GM21390 (cell line): ENCODE results near the gene ASCC3.
A peak's percentile ranks its signal among the peaks of the same experiment; 100 is the strongest.
"Not testable (repeated sequence)": the region's sequence is repeated elsewhere in the genome, so short reads cannot be mapped to it uniquely, and the experiment has no call there.

Source experiments
- ATAC-seq: cut with Tn5 transposase; IDR thresholded peaks from one replicate; pipeline ENCODE4 v1.9.1; 2021; ENCODE audit not compliant: unreplicated experiment

Gene ASCC3

DNA sequence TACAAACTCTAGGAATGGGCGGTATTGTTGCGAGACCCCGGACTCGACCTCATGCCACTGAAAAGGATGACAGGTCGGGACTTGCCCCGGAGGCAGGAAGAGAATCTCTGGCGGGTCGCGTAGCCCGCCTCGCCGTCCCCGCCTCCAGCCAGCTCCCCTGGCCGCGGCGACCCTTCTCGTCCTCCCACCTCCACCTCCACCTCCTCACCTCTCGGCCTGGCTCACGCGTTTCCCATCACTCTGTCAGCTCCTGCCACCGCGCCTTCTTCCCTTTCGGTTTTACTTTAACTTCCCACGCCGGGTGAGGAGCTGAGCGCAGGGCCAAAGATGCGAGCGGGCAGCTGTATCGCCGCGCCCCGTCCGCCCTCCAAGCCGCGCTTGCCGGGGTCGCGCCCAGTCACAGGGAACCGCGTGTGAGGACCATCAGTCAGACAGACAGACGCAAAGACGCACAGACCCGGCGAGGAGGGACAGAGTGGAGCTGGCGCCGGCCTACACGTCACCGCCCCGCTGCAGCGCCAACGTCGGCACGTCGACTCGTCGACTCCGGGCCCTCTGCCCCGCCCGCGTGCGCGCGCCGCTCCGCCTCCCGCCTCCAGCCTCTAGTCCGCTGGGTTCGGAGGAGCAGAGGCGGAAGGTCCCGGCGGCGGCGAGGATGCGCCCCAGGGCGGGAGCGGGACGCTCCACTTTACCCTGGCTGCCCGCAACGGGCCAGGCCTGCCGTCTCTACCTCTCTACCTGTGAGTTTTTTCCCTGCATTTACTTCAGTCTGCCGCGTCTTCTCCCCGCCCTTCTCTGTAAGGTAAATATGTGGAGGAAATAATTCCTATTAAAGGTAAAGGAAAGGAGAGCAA, at the start of gene ASCC3:
ASCC3 (minus strand) TSS at position 477 of the 854 bp plus-strand sequence. CDS start 13,332 bp downstream, outside the sequence.
- peak; percentile 97 for ATAC-seq

- no peak for ATAC-seq
Measured at GRCh38 chr6:100925749-100926148, 44.6 kb upstream of the ASCC3 start.

- ATAC-seq = no peak
Measured at GRCh38 chr6:100924534-100925227, 43.6 kb upstream of the ASCC3 start.

- no peak for ATAC-seq
Measured at GRCh38 chr6:100923481-100924165, 42.5 kb upstream of the ASCC3 start.

DNA sequence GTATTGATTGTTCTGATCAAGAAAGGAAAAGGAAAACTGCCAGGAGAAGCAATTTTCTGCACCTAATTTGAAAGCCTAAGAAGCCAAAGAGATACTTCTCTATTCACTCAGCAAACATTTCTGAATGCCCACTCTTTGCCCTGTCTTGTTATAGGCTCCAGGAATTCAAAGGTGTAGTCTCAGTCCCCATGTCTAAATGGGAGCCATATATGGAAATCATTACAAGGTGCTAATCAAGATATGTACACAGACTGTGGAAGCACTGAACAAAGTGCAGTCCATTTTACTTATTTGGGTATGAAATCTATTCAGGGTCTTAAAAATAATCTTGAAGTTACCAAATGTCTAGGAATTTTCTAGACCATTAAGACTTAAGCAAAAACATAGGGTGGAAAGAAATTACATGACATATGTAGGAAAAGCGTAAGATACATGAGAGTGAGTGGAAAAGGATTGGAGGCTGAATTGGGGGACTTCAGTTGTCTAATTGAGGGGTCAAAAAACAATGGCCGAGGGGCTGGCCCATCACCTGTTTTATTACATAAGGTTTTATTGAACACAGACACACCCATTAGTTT, 39.0 kb upstream of the ASCC3 start:
- ATAC-seq = no peak

DNA sequence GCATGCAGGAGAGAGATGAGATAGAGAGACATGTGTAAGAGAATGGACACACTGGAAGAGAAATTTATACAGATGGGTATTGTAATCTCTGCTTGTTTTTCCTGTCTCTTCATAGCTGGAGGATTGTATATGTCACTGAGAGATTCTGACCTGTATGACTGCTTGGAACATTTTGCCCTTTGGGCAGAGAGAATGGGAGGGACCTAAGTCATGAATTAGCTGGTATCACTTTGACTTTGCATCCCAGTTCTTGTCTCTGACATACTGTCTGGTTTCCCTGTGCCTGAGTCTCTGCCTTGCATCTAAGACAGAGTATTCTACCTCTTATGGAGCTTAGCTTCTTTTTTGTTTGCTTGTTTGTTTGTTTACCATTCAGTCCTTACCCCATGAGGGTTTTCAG, 37.0 kb upstream of the ASCC3 start:
- ATAC-seq = no peak

DNA sequence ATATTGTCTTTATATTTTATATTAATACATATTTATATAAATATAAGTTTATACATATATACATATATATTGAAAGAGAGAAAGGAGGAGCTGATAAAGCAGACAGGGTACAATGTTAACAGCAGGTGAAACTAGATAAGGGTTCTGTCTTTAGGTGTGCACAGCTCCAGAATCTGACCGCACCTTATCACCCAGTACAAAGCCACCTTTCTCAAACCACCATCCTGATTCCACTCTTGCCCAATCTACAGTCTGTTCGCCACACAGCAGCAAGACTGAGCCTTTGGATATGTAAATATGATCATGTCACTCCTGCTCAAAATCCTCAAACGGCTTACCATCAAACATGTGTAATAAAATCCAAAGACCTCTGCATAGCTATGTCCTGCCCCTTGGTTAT, 34.7 kb upstream of the ASCC3 start:
- no peak for ATAC-seq

GRCh38 chr6:100913400-100914276, 32.5 kb upstream of the ASCC3 start:
- no peak for ATAC-seq

- no peak for ATAC-seq
Measured at GRCh38 chr6:100906325-100906724, 25.2 kb upstream of the ASCC3 start.

- ATAC-seq = no peak
Measured at GRCh38 chr6:100905067-100905466, 23.9 kb upstream of the ASCC3 start.

- no peak for ATAC-seq
Measured at GRCh38 chr6:100904316-100904715, 23.2 kb upstream of the ASCC3 start.

GRCh38 chr6:100901582-100901981, 20.5 kb upstream of the ASCC3 start:
- no peak for ATAC-seq

DNA sequence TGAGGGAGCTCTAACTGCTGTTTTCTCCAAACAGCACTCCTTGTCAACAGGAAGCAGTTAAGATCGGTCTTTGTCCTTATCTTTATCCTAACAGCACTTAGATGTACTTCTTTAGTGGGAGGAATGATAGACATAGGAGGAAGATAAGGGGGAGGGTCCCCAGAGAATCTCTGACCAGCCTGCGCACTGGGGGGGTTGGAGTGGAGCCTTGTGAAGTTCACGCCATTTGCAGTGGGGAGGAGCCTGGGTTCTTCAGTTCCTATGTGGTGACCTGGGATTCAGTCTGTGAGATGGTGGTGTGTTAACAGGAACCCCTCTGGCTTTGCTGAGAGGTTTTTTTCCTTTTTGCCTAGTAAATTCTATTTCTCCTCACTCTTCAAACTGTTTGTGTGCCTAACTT, 18.1 kb upstream of the ASCC3 start:
- no peak for ATAC-seq

- ATAC-seq = no peak
Measured at GRCh38 chr6:100897671-100898070, 16.5 kb upstream of the ASCC3 start.

DNA sequence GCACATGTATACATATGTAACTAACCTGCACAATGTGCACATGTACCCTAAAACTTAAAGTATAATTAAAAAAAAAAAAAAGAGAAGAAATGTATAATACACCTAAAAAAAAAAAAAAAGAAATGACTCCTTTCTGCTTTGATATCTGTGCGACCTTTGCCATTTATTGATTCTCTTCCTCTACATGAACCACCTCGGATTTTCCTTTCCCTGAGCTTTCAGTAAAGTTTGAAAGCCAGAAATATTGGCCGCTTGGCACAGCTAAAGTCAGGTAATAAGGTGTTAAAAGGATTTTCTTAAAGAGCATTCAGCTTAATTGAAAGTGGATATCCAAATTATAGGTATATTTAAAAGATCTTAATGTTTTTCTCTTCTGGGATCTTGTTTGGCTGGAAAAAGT, 12.6 kb upstream of the ASCC3 start:
- no peak for ATAC-seq

DNA sequence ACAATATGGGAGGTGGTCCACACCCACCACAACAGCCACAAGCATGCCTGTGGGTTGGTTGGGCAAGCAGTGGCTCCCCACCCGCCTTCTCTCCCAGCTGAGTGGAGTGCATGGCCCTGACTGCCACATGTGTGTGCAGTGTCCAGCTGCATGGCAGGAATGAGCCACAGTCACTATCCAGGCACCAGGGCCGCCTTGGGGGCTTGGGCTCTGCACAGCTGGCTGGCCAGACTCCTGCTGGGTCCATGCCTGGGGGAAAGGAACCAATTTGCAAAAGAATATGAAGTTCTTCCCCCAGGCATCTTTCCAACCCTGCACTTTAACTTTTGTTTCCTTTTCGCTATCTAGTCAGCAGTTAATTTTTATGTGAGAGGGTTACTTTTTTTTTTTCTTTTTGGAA, 11.6 kb upstream of the ASCC3 start:
- ATAC-seq = no peak

- no peak for ATAC-seq
Measured at GRCh38 chr6:100892116-100892515, 11.0 kb upstream of the ASCC3 start.

DNA sequence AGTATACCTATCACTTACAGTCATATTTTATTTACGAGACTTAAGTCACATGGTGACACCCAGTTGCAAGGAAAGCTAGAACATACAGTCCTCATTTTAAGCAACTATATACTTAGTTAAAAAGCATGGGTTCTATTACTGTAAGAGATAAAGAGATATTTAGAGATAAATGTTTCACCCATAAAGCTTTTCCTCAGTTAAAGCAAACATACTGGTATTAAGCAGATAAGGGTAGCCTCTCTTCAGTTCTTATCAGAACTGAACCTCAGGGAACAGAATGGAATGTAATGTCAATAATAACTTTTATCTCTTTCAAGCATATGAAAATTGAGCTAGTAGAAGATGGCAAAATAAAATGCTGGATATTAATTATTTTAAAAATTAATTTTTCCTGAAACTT, 9.9 kb upstream of the ASCC3 start:
- no peak for ATAC-seq

- ATAC-seq = not testable (repeated sequence)
Measured at GRCh38 chr6:100890646-100891045, 9.5 kb upstream of the ASCC3 start.

- ATAC-seq = no peak
Measured at GRCh38 chr6:100889351-100889750, 8.2 kb upstream of the ASCC3 start.
